ENCODE measurements around the gene PHGDH.
"Not testable (repeated sequence)": the region's sequence is repeated elsewhere in the genome, so short reads cannot be mapped to it uniquely, and the experiment has no call there.

PHGDH gene

GRCh38 chr1:119762953-119763352 lies 51.2 kb downstream of the PHGDH start:
- no peak for DNase-seq (ENCODE audit: low read depth, low spot score)

- DNase-seq (ENCODE audit: low read depth, low spot score) = no peak
Measured at GRCh38 chr1:119764220-119764619, 52.5 kb downstream of the PHGDH start.

- DNase-seq (ENCODE audit: low read depth, low spot score) = no peak
Measured at GRCh38 chr1:119766374-119766794, 54.6 kb downstream of the PHGDH start.

- no peak for DNase-seq (ENCODE audit: low read depth, low spot score)
Measured at GRCh38 chr1:119767486-119767885, 55.8 kb downstream of the PHGDH start.

GRCh38 chr1:119768778-119769177 lies 57.0 kb downstream of the PHGDH start, which contains the start of gene HMGCS2:
TSS of gene HMGCS2 (minus strand) at chr1:119768905. CDS start at chr1:119768844, 61 bp downstream.
- DNase-seq (ENCODE audit: low read depth, low spot score) = no peak

GRCh38 chr1:119771016-119771415 lies 59.3 kb downstream of the PHGDH start:
- no peak for DNase-seq (ENCODE audit: low read depth, low spot score)

- DNase-seq (ENCODE audit: low read depth, low spot score) = no peak
Measured at GRCh38 chr1:119771770-119772169, 60.0 kb downstream of the PHGDH start.

- no peak for DNase-seq (ENCODE audit: low read depth, low spot score)
Measured at GRCh38 chr1:119772298-119772697, 60.6 kb downstream of the PHGDH start.

- no peak for DNase-seq (ENCODE audit: low read depth, low spot score)
Measured at GRCh38 chr1:119773711-119774241, 62.0 kb downstream of the PHGDH start.

- no peak for DNase-seq (ENCODE audit: low read depth, low spot score)
Measured at GRCh38 chr1:119774746-119775490, 63.2 kb downstream of the PHGDH start.

- no peak for DNase-seq (ENCODE audit: low read depth, low spot score)
Measured at GRCh38 chr1:119778359-119778758, 66.6 kb downstream of the PHGDH start.

- DNase-seq (ENCODE audit: low read depth, low spot score) = no peak
Measured at GRCh38 chr1:119778886-119779560, 67.3 kb downstream of the PHGDH start.

- DNase-seq (ENCODE audit: low read depth, low spot score) = no peak
Measured at GRCh38 chr1:119779869-119780356, 68.2 kb downstream of the PHGDH start.

- no peak for DNase-seq (ENCODE audit: low read depth, low spot score)
Measured at GRCh38 chr1:119781434-119782210, 69.9 kb downstream of the PHGDH start.

- DNase-seq (ENCODE audit: low read depth, low spot score) = no peak
Measured at GRCh38 chr1:119782631-119783325, 71.0 kb downstream of the PHGDH start.

GRCh38 chr1:119783354-119784185 lies 71.8 kb downstream of the PHGDH start:
- DNase-seq (ENCODE audit: low read depth, low spot score) = no peak

- DNase-seq (ENCODE audit: low read depth, low spot score) = no peak
Measured at GRCh38 chr1:119784191-119784781, 72.6 kb downstream of the PHGDH start.

- DNase-seq (ENCODE audit: low read depth, low spot score) = not testable (repeated sequence)
Measured at GRCh38 chr1:119786046-119786445, 74.3 kb downstream of the PHGDH start.

- not testable (repeated sequence) for DNase-seq (ENCODE audit: low read depth, low spot score)
Measured at GRCh38 chr1:119786473-119787050, 74.8 kb downstream of the PHGDH start.

- DNase-seq (ENCODE audit: low read depth, low spot score) = no peak
Measured at GRCh38 chr1:119787776-119788175, 76.0 kb downstream of the PHGDH start.

Measured in activated naive CD8-positive, alpha-beta T cell treated with anti-CD3 and anti-CD28 coated beads, Interleukin-2, amount 50 U/mL, for 16 hours (primary cell).